ENCODE measurements around the gene IL7R. TPM values are rescaled to one million over a fixed set of nuclear protein-coding genes. Genes with fewer than 3 reads are reported as not detected.

The IL7R gene
- total and polyA plus RNA-seq, 8 donors: 2.2 to 124 (median 7.5) TPM

- intact Hi-C loops (cut with DNase I; ENCODE audit: low total_unique reads): no loop called here
- Histone ChIP-seq H3K36me3 (no peaks in the 10 kb centered on the region), H3K27me3 (no peaks in the 10 kb centered on the region), H3K27ac (no peak overlapping the region), H3K4me3 (no peak overlapping the region), H3K4me1 (no peaks in the 10 kb centered on the region), H3K9me3 (no peaks in the 10 kb centered on the region)
- WGBS, 5 donors: 53 to 70% (median 63%) methylated on average over 2 of the region's 2 CpGs
- DNase-seq: no peak
- no peak for TF ChIP-seq POLR2AphosphoS5 (IDR thresholded peaks at IDR 0.05)
- TF ChIP-seq CTCF (IDR thresholded peaks at IDR 0.05): no peak
- no peak for TF ChIP-seq POLR2A (IDR thresholded peaks at IDR 0.05)
- TF ChIP-seq EP300 (IDR thresholded peaks at IDR 0.05): no peak
Observed at GRCh38 chr5:35832762-35833161, 23.9 kb upstream of the IL7R start.

- H3K27me3 ChIP-seq: no peaks in the 10 kb centered on the region
- H3K27ac ChIP-seq: no peak overlapping the region
- no peaks in the 10 kb centered on the region for H3K4me1 ChIP-seq
- no peaks in the 10 kb centered on the region for H3K9me3 ChIP-seq
- WGBS, 5 donors: 79 to 86% (median 82%) methylated on average over 2 of the region's 2 CpGs
- H3K4me3 ChIP-seq: no peak overlapping the region
- DNase-seq: no peak
- no peak for TF ChIP-seq POLR2A (IDR thresholded peaks at IDR 0.05)
- TF ChIP-seq POLR2AphosphoS5 (IDR thresholded peaks at IDR 0.05): no peak
- TF ChIP-seq CTCF (IDR thresholded peaks at IDR 0.05): no peak
- no peak for TF ChIP-seq EP300 (IDR thresholded peaks at IDR 0.05)
- intact Hi-C loops (cut with DNase I; ENCODE audit: low total_unique reads): no loop called here
- no peaks in the 10 kb centered on the region for H3K36me3 ChIP-seq
Observed at GRCh38 chr5:35833224-35833623, 23.5 kb upstream of the IL7R start.

- no peak for TF ChIP-seq CTCF (IDR thresholded peaks at IDR 0.05)
- TF ChIP-seq POLR2A (IDR thresholded peaks at IDR 0.05): no peak
- TF ChIP-seq POLR2AphosphoS5 (IDR thresholded peaks at IDR 0.05): no peak
- TF ChIP-seq EP300 (IDR thresholded peaks at IDR 0.05): no peak
- Histone ChIP-seq H3K27ac (no peak overlapping the region), H3K27me3 (no peaks in the 10 kb centered on the region), H3K4me3 (no peak overlapping the region), H3K36me3 (no peaks in the 10 kb centered on the region), H3K4me1 (no peaks in the 10 kb centered on the region), H3K9me3 (no peaks in the 10 kb centered on the region)
- intact Hi-C loops (cut with DNase I; ENCODE audit: low total_unique reads): no loop called here
- 63 to 73% (median 68%) methylated on average over 7 of the region's 7 CpGs for WGBS, 5 donors
- no peak for DNase-seq
Observed at GRCh38 chr5:35835796-35836742, 20.6 kb upstream of the IL7R start.

- intact Hi-C loops (cut with DNase I; ENCODE audit: low total_unique reads): no loop called here
- DNase-seq: no peak
- no peaks in the 10 kb centered on the region for H3K4me1 ChIP-seq
- WGBS, 5 donors: 79 to 93% (median 89%) methylated on average over 5 of the region's 5 CpGs
- H3K27me3 ChIP-seq: no peaks in the 10 kb centered on the region
- no peak overlapping the region for H3K27ac ChIP-seq
- no peak for TF ChIP-seq POLR2AphosphoS5 (IDR thresholded peaks at IDR 0.05)
- no peak for TF ChIP-seq POLR2A (IDR thresholded peaks at IDR 0.05)
- no peak for TF ChIP-seq CTCF (IDR thresholded peaks at IDR 0.05)
- no peak for TF ChIP-seq EP300 (IDR thresholded peaks at IDR 0.05)
- H3K4me3 ChIP-seq: no peak overlapping the region
- no peaks in the 10 kb centered on the region for H3K9me3 ChIP-seq
- no peaks in the 10 kb centered on the region for H3K36me3 ChIP-seq
Observed at GRCh38 chr5:35838370-35839042, 18.2 kb upstream of the IL7R start.
